ENCODE measurements around the gene FICD.

Gene FICD

GRCh38 chr12:108567406-108568337 is 52.6 kb downstream of the FICD start:
- DNase-seq (ENCODE audit: low spot score), result no peak

- DNase-seq (ENCODE audit: low spot score), result peak; percentile 72
Observed at GRCh38 chr12:108568338-108569154, 53.5 kb downstream of the FICD start.
